CD4-positive, alpha-beta T cell (primary cell): ENCODE data around the gene LDLRAD4. TPM values are rescaled to one million over a fixed set of nuclear protein-coding genes. Genes with fewer than 3 reads are reported as not detected.

Source experiments
- ATAC-seq: fragments of 200-7000 bp; cut with Tn5 transposase; one replicate; pipeline ENCODE4 v1.10.0; 2022; ENCODE audit warnings: mild to moderate bottlenecking; ENCODE audit not compliant: poor library complexity
- CTCF ChIA-PET: fragments of 350-600 bp; sonication (Branson Sonifier 250); formaldehyde crosslinking; loops from one replicate; lab custom pipeline; 2021; ENCODE audit warnings: antibody characterized with exemption, inconsistent platforms; lab: Charles Lee
- POLR2A ChIA-PET: fragments of 350-600 bp; sonication (Branson Sonifier 250); formaldehyde crosslinking; loops from one replicate; lab custom pipeline; 2021; ENCODE audit warnings: antibody characterized with exemption, inconsistent platforms; lab: Charles Lee
- DNase-seq, 14 experiments: peaks; one replicate each; pipeline ENCODE4 v3.0.0-alpha.2; 2013 to 2020; ENCODE audit warnings: mixed read lengths in 2 of 14
- H3K27ac ChIP-seq, 2 donors: one replicate each; pipeline versions ENCODE4 v1.5.1 to v1.7.0; 2013; ENCODE audit warnings: low read length in 2 of 2, low read depth in 1 of 2, mild to moderate bottlenecking in 1 of 2
- H3K27me3 ChIP-seq, 2 experiments: 1 replicate in 1 of 2; 2 replicates in 1 of 2; pipeline versions ENCODE4 v1.6.1 to v1.7.0; 2013; ENCODE audit warnings: low read length in 2 of 2, control low read depth in 1 of 2, mild to moderate bottlenecking in 1 of 2, moderate library complexity in 1 of 2; ENCODE audit not compliant: insufficient read depth in 2 of 2, control insufficient read depth in 1 of 2
- H3K36me3 ChIP-seq: one replicate; pipeline ENCODE4 v1.6.1; 2013; ENCODE audit warnings: low read length, control low read depth; ENCODE audit not compliant: insufficient read depth
- H3K4me1 ChIP-seq: one replicate; pipeline ENCODE4 v1.6.1; 2013; ENCODE audit warnings: low read length, control low read depth; ENCODE audit not compliant: insufficient read depth
- H3K4me3 ChIP-seq: one replicate; pipeline ENCODE4 v1.5.1; 2013; ENCODE audit warnings: mild to moderate bottlenecking, low read length, moderate library complexity
- H3K9me3 ChIP-seq, 2 experiments: 1 replicate in 1 of 2; 2 replicates in 1 of 2; pipeline versions ENCODE4 v1.6.1 to v1.7.0; 2013; ENCODE audit warnings: low read length in 2 of 2, mild to moderate bottlenecking in 2 of 2, control low read depth in 1 of 2, moderate library complexity in 1 of 2; ENCODE audit not compliant: control insufficient read depth in 1 of 2, insufficient read depth in 1 of 2
- H3K27ac Mint-ChIP-seq: one replicate; pipeline ENCODE4 v1.8.0; 2020; ENCODE audit warnings: mixed read lengths
- H3K27me3 Mint-ChIP-seq: one replicate; pipeline ENCODE4 v1.8.0; 2021; ENCODE audit warnings: mixed read lengths
- H3K36me3 Mint-ChIP-seq: one replicate; pipeline ENCODE4 v1.8.0; 2021; ENCODE audit warnings: low read depth, mixed read lengths
- H3K4me1 Mint-ChIP-seq: one replicate; pipeline ENCODE4 v1.8.0; 2021; ENCODE audit warnings: low read depth, mixed read lengths
- H3K4me3 Mint-ChIP-seq: one replicate; pipeline ENCODE4 v1.8.0; 2020; ENCODE audit warnings: mild to moderate bottlenecking, mixed read lengths
- H3K9me3 Mint-ChIP-seq: one replicate; pipeline ENCODE4 v1.8.0; 2020; ENCODE audit warnings: mixed read lengths
- CTCF ChIP-seq: fragments of 200-600 bp; IDR thresholded peaks from one replicate; pipeline ENCODE4 v1.8.0; 2022; ENCODE audit warnings: antibody characterized with exemption, mild to moderate bottlenecking
- intact Hi-C, 2 experiments: fragments of 100-400 bp; cut with DNase I in 1 of 2; cut with micrococcal nuclease in 1 of 2; formaldehyde crosslinking; loops; one replicate each; pipeline versions ENCODE4 v1.15.1 to v1.9.0; 2023 to 2025; cut with DNase I, micrococcal nuclease
- total RNA-seq, 174 experiments: library from RNA in 2 of 174; stranded (reverse) in 2 of 174; gene quantifications; one replicate each; pipeline ENCODE4 v1.2.3 and lab custom pipeline; 2021 to 2026

Gene LDLRAD4
- total RNA-seq, 2 experiments from 2014 or later = 51.9 to 52.7 TPM

- no peaks in the 10 kb centered on the region for H3K27me3 Mint-ChIP-seq
- no peak overlapping the region for H3K27ac Mint-ChIP-seq
- DNase-seq = no peak
- no peak overlapping the region for H3K4me3 Mint-ChIP-seq
- H3K36me3 Mint-ChIP-seq = no peaks in the 10 kb centered on the region
- ATAC-seq = no peak
- H3K27me3 ChIP-seq = no peaks in the 10 kb centered on the region
- TF ChIP-seq CTCF = no peak
- H3K9me3 Mint-ChIP-seq = no peaks in the 10 kb centered on the region
- no peak overlapping the region for H3K27ac ChIP-seq
- H3K4me3 ChIP-seq = no peak overlapping the region
- intact Hi-C loops = no loop called here
- CTCF ChIA-PET = no interaction called here
- POLR2A ChIA-PET = no interaction called here
- H3K36me3 ChIP-seq = no peaks in the 10 kb centered on the region
- peaks cover 18% of the 10 kb centered on the region for H3K4me1 ChIP-seq
- peaks cover 31% of the 10 kb centered on the region for H3K4me1 Mint-ChIP-seq
- H3K9me3 ChIP-seq = peaks cover 0 to 6% of the 10 kb centered on the region in 2 experiments
Observed at GRCh38 chr18:13294309-13294708, 75.7 kb downstream of the LDLRAD4 start.

GRCh38 chr18:13295894-13296293 is 77.3 kb downstream of the LDLRAD4 start:
- Mint-ChIP-seq H3K4me1 (peaks cover 19% of the 10 kb centered on the region), H3K27ac (no peak overlapping the region), H3K4me3 (no peak overlapping the region), H3K9me3 (no peaks in the 10 kb centered on the region), H3K27me3 (no peaks in the 10 kb centered on the region), H3K36me3 (no peaks in the 10 kb centered on the region)
- CTCF ChIA-PET = no interaction called here
- no peak overlapping the region for H3K4me3 ChIP-seq
- H3K36me3 ChIP-seq = no peaks in the 10 kb centered on the region
- H3K27me3 ChIP-seq = no peaks in the 10 kb centered on the region
- TF ChIP-seq CTCF = no peak
- H3K9me3 ChIP-seq = peaks cover 0 to 6% of the 10 kb centered on the region in 2 experiments
- ATAC-seq (no peak), DNase-seq (no peak)
- POLR2A ChIA-PET = no interaction called here
- H3K27ac ChIP-seq = no peak overlapping the region
- peaks cover 11% of the 10 kb centered on the region for H3K4me1 ChIP-seq
- intact Hi-C loops = no loop called here

- Histone ChIP-seq H3K4me3 (no peak overlapping the region), H3K27me3 (no peaks in the 10 kb centered on the region), H3K9me3 (peaks cover 0 to 6% of the 10 kb centered on the region in 2 experiments), H3K27ac (no peak overlapping the region), H3K4me1 (peaks cover 7% of the 10 kb centered on the region), H3K36me3 (no peaks in the 10 kb centered on the region)
- no peaks in the 10 kb centered on the region for H3K27me3 Mint-ChIP-seq
- POLR2A ChIA-PET = no interaction called here
- TF ChIP-seq CTCF = no peak
- DNase-seq (no peak), ATAC-seq (peak; percentile 34)
- CTCF ChIA-PET = no interaction called here
- H3K36me3 Mint-ChIP-seq = no peaks in the 10 kb centered on the region
- H3K4me3 Mint-ChIP-seq = no peak overlapping the region
- H3K27ac Mint-ChIP-seq = peak overlapping the region; percentile 34
- H3K9me3 Mint-ChIP-seq = no peaks in the 10 kb centered on the region
- peaks cover 13% of the 10 kb centered on the region for H3K4me1 Mint-ChIP-seq
- intact Hi-C loops = no loop called here
Observed at GRCh38 chr18:13296867-13297574, 78.5 kb downstream of the LDLRAD4 start.
